SU-DHL-6 (cell line): Measurements from ENCODE around the gene IQCM.

Source experiments
- CTCF ChIP-seq: fragments of 200-600 bp; sonication (generic); IDR thresholded peaks from one replicate; pipeline ENCODE4 v1.5.1; 2017; ENCODE audit warnings: antibody characterized with exemption, mild to moderate bottlenecking, low read length, moderate library complexity; ENCODE audit not compliant: insufficient read depth, poor library complexity, severe bottlenecking
- EZH2phosphoT487 ChIP-seq: fragments of 200-600 bp; sonication (generic), shearing (Covaris generic); conservative IDR thresholded peaks from 2 replicates; pipeline ENCODE4 v1.6.1; 2018; ENCODE audit warnings: mild to moderate bottlenecking, antibody characterized with exemption, low read length, moderate library complexity, mixed read lengths

GRCh38 chr4:149584722-149585121 is 230.9 kb downstream of the IQCM start:
- TF ChIP-seq CTCF (no peak), EZH2phosphoT487 (no peak)
